ENCODE results near the gene CRYAB. TPM values are rescaled to one million over a fixed set of nuclear protein-coding genes. Genes with fewer than 3 reads are reported as not detected.

Gene CRYAB
- polyA plus RNA-seq, 1 of the 3 experiments (the other 2 are of a cell fraction), result 0.92 TPM

- no peak overlapping the region for H3K9ac ChIP-seq
- H3K4me2 ChIP-seq, result no peak overlapping the region
- H3K4me1 ChIP-seq (ENCODE audit: control insufficient read depth in 1 of 2, insufficient read depth in 2 of 2, low read depth in 1 of 2, low read length in 1 of 2), result no peaks in the 10 kb centered on the region
- no peaks in the 10 kb centered on the region for H3K9me2 ChIP-seq
- H3K27ac ChIP-seq (ENCODE audit: low read depth in 2 of 2, low read length in 1 of 2), result no peak overlapping the region
- H2AFZ ChIP-seq (ENCODE audit: low read depth), result no peak overlapping the region
- TF ChIP-seq FOXJ3 (CRISPR knock-in tag; IDR thresholded peaks at IDR 0.05) (no peak), YY1 (IDR thresholded peaks at IDR 0.05; ENCODE audit: low read depth) (no peak), POLR2AphosphoS5 (IDR thresholded peaks at IDR 0.05; ENCODE audit: low read depth, low read length) (no peak)
- H3K79me2 ChIP-seq (ENCODE audit: insufficient read depth), result no peaks in the 10 kb centered on the region
- WGBS (ENCODE audit: low lambda C conversion rate), result 90% methylated on average over 5 of the region's 5 CpGs
- ChIA-PET CTCF (interaction anchor here (0.6 to 1.9 kb wide), 2 partner anchors 19 to 20 kb away, joined by 6 to 7 read pairs; no protein-coding TSS in a partner anchor), POLR2A (no interaction called here)
- H3K9me3 ChIP-seq, result no peaks in the 10 kb centered on the region
- H3K27me3 ChIP-seq (ENCODE audit: insufficient read depth), result no peaks in the 10 kb centered on the region
- H3F3A ChIP-seq (replicated peaks; ENCODE audit: insufficient read depth), result no peaks in the 10 kb centered on the region
- DNase-seq, result no peak
- peaks cover 7 to 8% of the 10 kb centered on the region in 2 experiments for H3K36me3 ChIP-seq (replicated peaks in 1 of 2; ENCODE audit: control insufficient read depth in 1 of 2, insufficient read depth in 2 of 2, low read length in 1 of 2)
- H4K20me1 ChIP-seq (ENCODE audit: insufficient read depth), result no peaks in the 10 kb centered on the region
- H3K4me3 ChIP-seq (ENCODE audit: low read depth in 2 of 2, low read length in 1 of 2), result no peak overlapping the region
Observed at GRCh38 chr11:111960916-111961315, 49.3 kb upstream of the CRYAB start.

- ChIA-PET POLR2A (no interaction called here), CTCF (no interaction called here)
- no peak overlapping the region for H3K4me3 ChIP-seq (ENCODE audit: low read depth in 2 of 2, low read length in 1 of 2)
- 92% methylated on average over 7 of the region's 12 CpGs for WGBS (ENCODE audit: low lambda C conversion rate)
- no peaks in the 10 kb centered on the region for H3K36me3 ChIP-seq (replicated peaks in 1 of 2; ENCODE audit: control insufficient read depth in 1 of 2, insufficient read depth in 2 of 2, low read length in 1 of 2)
- no peak overlapping the region for H3K4me2 ChIP-seq
- no peak overlapping the region for H2AFZ ChIP-seq (ENCODE audit: low read depth)
- H3F3A ChIP-seq (replicated peaks; ENCODE audit: insufficient read depth), result no peaks in the 10 kb centered on the region
- no peaks in the 10 kb centered on the region for H3K4me1 ChIP-seq (ENCODE audit: control insufficient read depth in 1 of 2, insufficient read depth in 2 of 2, low read depth in 1 of 2, low read length in 1 of 2)
- H3K79me2 ChIP-seq (ENCODE audit: insufficient read depth), result 0 out of 2 replicates have a peak, but pooled peaks cover 5% of the 10 kb centered on the region
- no peak overlapping the region for H3K9ac ChIP-seq
- H3K27ac ChIP-seq (ENCODE audit: low read depth in 2 of 2, low read length in 1 of 2), result no peak overlapping the region
- H4K20me1 ChIP-seq (ENCODE audit: insufficient read depth), result no peaks in the 10 kb centered on the region
- TF ChIP-seq SMC3 (IDR thresholded peaks at IDR 0.05; ENCODE audit: low read depth, low read length) (no peak), ELF1 (IDR thresholded peaks at IDR 0.05) (no peak), GABPA (IDR thresholded peaks at IDR 0.05; ENCODE audit: low read depth) (no peak), ZBTB33 (IDR thresholded peaks at IDR 0.05; ENCODE audit: borderline replicate concordance, low read depth) (no peak), EZH2phosphoT487 (IDR thresholded peaks at IDR 0.05; ENCODE audit: borderline replicate concordance, low read depth) (no peak), GATA2 (CRISPR knock-in tag; IDR thresholded peaks at IDR 0.05) (no peak)
- DNase-seq, result no peak
- no peaks in the 10 kb centered on the region for H3K27me3 ChIP-seq (ENCODE audit: insufficient read depth)
- no peaks in the 10 kb centered on the region for H3K9me3 ChIP-seq
- H3K9me2 ChIP-seq, result no peaks in the 10 kb centered on the region
Observed at GRCh38 chr11:111957663-111958444, 46.3 kb upstream of the CRYAB start.
